GM18873 (cell line): ENCODE results near the gene U2AF1L4.

Experiments
- ATAC-seq: cut with Tn5 transposase; IDR thresholded peaks from one replicate; pipeline ENCODE4 v1.9.1; 2021; ENCODE audit warnings: mild to moderate bottlenecking, moderate library complexity, moderate number of reproducible peaks; ENCODE audit not compliant: unreplicated experiment, low FRiP score

Gene U2AF1L4

DNA sequence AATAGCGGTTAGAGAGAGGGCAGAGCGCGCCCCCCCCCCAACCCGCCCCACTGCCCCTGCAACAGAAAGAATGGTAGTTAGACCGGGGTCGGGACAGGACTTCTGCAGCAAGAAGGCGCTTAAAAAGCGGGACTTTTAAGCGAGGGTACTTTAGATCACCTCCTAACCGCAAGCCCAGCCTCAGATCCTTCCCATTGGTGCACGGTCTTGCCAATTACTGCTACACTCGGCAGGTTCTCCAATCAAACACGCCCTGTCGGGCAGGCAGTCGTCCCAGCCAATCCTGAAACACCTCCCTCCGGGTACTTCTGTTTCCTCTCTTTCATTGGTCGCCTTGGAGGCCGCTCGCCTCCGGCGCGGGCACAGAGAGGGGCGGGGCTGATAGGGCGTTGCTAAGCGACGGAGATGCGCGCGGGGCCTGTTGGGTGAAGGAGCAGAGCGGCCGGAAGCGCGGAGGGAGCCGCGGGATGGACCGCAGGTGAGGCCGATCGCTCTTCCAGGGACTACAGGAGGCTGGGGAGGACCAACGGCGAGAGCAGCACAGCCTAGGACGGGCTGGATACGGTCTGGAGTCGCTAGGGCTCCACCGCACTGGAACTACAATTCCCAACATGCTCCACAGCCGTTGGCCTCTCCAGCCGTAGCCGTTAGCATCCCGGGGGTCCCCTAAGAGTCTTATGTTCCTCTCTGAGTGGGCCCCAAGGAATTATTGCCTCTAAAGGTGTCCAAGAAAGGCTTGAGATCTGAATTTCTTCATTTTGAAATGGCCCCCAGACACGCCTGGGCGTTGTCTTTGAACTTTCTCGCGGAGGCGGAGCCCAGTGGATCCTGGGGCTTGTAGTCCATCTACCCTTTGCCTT lies 12.8 kb upstream of the U2AF1L4 start, which contains the start of gene PROSER3:
Gene PROSER3 (plus strand): TSS at position 428 of the 860 bp plus-strand sequence. CDS start 40 bp downstream, at position 468.
- ATAC-seq, result peak; percentile 97

DNA sequence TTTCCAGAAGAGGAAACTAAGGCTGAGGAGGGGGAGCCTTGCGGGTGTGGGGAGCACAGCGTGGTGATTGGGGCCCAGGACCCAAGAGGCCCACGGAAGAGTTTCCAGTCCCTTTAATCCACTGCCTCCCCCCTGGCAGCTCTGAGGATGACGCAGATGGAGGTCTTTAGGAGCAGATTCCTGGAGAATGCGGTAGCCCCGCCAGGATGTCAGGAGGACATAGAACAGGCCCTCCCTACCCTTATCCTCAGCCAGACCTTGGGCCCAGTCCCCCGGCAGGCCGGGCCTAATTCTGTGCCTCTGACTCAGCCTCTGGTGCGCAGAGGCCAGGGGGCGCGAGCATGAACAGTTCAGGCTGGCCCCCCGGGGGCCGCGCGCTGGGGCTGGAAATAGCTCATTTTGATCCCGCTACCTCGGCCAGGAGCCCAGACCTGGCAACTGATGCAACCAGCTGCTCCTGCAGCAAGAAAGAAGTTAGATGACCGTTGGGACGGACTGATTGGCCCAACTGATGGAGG lies 12.1 kb upstream of the U2AF1L4 start:
- ATAC-seq, result no peak

DNA sequence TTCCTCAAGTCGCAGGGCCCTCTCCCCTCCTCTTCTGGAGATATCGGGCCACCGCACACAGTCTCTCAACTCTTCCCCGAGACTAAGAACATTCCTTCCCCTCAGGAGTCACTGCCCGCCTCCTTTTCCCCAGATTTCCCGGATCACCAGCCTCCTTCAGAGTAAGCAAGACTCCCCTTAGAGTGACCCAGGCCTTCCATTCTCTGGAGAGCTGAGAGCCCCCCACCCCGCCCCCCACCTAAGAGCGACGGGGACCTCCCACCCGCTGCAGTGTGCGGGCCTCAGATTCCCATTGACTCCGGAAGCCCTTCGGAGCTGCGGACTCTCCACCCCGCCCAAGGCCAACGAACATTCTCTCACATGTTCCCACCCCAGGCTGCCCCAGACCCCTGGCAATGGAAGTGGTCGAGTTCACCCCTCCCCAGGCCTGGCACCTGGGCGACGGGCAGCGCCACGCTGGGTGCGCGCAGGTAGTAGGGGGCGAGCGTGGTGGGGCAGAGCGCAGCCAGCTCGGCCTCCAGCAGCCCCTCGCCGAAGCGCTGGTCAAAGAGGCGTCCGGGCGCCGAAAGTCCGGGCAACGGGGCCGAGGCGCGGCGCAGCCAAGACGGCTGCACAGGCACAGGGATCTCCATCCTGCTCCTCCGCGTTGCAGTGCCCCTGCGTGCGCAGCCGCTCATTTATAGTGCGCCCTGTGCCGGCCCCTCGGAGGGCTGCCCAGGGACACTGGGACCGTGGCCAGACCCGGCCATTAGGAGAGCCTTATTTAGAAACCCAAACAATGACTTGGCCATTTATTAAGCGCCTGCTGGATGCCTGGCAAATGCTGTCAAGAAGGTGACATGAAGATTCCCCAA lies 11.4 kb upstream of the U2AF1L4 start, which contains the start of gene HSPB6:
Gene HSPB6 (minus strand): TSS at position 653 of the 854 bp plus-strand sequence. CDS start 21 bp downstream, at position 632.
- ATAC-seq, result no peak

DNA sequence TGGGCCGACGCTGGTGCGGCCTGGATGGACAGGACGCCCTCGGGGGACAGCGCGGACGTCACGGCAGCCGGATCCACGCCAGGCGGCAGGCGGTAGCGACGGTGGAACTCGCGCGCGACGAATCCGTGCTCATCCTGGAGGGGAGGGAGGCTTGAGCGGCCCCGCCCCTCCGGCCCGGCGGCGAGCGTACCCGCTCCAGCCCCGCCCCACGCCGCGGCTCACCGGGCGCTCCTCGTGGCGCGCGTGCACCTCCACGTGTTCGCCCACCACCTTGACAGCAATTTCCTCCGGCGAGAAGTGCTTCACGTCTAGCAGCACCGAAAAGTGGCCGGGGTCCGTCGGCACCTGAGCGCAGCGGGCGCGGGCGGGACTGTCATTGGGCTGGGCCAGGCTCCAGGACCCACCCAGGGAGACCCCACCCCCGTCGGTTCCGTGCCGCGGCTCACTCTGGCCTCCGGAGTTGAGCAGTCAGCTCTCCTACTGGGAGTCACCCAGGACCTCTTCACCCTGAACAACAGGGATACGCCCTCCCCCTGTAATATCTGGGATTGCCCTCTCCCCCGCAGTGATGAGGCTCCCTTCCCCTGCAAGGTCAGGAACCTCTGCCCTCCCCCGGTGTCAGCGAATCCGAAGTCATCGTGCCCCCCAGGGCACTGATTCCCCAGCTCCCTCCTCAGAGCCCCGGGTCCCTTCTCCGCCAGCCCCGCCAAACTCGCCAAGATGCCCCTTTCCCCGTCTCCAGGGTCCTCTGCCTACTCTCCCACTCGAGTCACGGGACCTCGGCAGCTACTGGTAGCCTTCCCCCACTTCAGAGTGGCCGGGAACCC lies 10.5 kb upstream of the U2AF1L4 start:
- ATAC-seq, result no peak

DNA sequence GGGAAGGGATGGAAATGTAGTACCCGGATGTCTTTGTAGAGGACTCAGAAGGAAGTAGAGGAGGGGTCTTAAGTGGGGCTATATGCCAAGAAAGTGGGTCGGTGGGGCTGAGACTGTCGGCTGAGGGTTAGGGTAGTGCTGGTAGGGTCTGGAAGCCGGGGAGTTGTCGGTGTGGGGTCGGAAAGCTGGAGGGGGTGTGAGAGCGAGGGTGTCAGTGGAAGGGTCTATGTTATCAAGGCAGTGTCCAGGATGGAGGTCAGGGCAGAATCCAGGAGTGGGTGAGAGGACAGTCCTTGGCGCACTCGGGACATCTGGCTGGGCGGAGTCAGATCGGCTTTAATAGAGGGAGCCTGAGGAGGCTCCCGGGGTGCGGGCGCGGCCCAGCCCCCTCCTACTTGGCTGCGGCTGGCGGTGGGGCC lies 9.9 kb upstream of the U2AF1L4 start:
- ATAC-seq, result no peak

DNA sequence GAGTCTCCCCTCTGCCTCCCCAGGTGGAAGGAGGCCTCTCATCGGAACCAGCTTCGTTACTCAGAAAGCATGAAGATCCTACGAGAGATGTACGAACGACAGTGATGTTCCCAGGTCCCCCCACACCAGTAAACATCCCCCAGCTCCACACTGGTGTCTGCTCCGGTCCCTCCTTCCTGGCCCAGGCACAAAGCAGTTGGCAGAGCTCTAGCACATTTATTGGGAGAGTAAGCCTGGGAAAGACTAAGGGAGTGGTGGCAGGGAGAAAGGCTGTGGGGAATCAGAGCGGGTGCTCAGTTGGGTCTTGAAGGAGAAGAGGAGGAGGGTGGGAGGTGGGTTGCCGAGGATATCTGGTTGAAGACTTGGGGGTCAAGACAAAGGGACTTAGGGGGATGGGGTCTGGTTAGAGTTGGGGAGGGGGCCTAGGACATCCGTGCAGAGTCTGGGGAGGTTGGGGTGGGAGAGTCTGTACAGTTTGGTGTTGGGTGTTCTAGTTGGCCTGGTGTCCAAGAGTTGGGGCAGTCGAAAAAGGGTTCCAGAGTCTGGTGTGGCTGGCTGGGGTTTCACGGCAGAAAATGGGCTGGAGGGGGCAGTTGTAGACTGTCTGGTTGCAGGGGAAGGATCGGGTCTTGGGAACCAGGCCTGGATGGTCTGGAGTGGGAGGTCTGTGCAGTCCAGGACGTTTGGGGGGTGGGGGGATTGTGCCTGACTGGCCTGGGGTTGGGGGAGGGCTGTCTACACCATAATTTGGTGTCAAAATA lies 9.3 kb upstream of the U2AF1L4 start:
- ATAC-seq, result no peak

DNA sequence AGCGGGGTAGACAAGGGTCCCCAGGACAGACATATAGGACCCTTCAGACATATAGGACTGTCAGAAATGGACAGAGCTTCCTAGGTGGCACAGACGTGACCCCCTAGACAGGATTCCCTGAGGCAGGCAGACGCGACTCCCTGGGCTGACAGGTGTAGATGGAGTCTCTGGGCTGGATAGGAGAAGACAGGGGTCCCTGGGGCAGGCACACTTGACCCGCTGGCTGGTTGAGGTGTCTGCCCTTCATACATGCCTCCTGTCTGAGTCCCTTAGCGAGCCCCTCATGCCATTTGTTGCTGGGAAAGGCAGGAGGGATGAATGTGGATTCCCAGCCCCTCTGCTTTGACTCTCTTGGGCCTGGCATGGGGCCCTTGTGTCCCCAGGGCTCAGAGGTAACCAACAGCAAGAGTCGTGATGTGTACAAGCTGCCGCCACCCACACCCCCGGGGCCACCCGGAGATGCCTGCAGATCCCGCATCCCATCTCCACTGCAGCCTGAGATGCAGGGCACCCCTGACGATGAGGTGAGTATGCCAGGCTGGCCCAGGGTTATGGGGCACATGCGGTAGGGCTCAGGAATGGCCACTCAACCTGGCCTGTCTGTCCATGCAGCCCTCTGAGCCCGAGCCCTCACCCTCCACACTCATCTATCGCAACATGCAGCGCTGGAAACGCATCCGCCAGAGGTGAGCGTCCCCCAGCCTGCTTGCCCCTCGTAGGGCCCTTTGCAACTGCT lies 8.6 kb upstream of the U2AF1L4 start:
- no peak for ATAC-seq

DNA sequence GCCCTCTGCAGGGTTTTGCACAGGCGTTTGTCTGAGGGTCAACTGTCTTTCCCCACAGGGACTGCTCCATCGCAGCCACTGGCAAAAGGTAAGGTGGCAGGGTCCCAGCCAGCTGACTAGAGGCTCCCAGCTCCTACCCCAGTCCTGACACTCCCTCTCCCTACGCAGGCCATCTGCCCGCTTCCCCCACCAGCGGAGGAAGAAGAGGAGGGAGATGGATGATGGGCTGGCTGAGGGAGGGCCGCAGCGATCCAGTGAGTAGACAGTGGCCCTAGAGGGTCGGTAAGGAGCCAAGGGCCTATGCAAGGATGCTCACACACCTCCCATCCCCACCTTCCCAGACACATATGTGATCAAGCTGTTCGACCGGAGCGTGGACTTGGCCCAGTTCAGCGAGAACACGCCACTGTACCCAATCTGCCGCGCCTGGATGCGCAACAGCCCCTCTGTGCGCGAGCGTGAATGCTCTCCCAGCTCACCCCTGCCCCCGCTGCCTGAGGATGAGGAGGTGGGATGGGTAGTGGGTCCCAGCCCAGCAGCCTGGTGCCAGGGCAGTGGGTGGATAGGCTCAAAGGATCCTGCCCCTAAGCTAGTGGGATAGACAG lies 7.6 kb upstream of the U2AF1L4 start:
- ATAC-seq, result no peak

DNA sequence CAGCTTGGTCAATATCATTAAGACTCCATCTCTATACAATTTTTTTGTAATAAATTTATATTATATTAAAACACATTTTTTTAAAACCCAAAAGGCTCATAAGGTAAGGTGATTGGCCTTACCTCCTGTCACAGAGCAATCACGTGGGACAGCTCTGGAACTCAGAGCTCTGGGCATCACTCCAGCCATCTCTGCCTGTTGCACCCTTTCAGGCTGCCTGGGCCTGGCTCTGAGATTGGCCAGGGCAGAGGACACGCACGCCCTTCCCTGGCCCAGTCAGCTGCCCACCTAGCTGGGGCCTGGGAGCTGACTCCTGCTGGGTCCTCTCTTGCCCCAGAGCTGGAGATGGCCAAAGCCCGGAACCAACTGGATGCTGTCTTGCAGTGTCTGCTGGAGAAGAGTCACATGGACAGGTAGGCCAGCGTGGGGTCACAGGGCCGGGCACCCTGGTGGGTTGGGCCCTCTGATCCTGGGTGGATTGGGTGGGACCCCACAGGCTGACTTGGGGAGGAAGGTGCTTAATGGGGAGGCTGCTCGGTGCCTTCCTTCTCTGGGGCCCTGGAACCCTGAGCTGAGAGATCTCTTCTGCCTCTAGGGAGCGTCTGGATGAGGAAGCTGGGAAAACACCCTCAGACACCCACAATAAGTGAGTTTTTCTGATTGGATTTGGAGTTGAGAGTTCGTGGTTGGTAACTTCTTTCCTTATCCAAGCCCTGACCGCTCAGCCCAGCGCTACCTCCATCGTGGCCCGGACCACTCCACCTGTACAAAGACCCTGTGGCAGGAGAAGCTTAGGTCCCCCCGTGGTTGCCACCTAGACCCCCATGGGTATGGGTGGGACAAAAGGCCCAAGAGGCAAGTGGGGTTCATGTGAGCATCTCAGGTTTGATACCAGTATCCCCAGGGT lies 6.9 kb upstream of the U2AF1L4 start:
- ATAC-seq, result no peak

DNA sequence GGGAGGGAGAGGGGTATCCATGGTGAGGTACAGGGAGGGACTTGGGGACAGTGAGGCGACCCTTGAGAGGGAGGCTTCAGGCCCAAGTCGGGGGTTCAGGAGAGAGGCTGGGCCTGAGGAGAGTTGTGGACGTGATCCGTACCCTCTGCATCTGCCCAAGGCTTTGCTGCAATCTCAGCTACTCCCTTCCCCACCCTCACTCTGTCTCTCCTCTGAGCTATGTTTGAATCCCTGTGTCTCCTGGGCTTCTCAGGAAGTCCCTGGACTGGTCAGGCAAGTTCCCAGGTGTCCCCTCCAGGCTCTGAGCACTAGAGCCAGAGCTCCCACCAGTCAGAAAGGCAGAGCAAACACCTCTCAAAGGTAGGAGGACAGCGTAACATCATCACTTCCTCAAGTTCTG lies 4.9 kb upstream of the U2AF1L4 start:
- no peak for ATAC-seq

DNA sequence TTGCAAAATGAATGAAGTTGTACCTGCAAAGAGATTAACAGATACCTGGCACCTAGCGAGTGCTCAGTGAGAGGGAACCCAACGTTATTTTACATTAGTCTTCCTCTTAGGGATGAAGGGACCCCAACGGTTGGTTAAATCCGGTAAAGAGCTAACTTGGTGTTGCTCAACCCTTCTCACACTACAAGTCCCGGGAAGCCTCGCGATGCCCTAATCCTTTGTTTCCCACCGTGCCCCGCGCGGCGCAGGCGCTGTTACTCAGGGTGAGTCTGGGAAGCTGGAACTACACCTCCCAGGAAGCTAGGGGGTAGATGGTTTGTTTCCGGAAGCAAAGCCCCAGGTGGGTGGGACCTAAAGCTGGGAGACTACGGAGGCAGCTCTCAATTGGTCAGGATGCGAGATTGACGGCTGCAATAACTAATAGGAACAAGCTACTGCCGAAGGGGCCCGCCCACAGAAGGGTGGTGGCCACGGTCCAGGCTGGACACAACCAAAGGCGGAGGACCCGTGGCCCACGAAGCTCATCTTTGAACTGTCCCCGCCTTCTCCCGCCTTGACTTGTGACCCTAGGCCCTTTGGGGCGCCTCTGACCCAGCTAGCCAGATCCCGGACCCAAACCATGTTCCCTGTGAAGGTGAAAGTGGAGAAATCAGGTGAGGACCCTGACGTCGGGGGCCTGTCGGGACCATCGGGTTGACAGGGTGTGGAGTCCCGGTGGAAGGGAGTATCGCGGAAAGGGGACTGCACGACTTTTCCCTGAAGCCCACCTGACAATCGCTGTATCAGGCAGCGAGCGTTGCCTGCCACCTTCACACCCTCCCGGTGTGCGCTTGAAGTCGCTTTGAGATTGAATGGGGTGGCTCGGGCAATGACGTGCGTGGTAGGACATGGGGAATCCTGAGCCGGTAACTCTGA lies 3.1 kb upstream of the U2AF1L4 start, which contains the start of gene LIN37:
Gene LIN37 (plus strand): TSS at position 471 of the 915 bp plus-strand sequence. CDS start 149 bp downstream, at position 620.
- ATAC-seq, result peak; percentile 79

DNA sequence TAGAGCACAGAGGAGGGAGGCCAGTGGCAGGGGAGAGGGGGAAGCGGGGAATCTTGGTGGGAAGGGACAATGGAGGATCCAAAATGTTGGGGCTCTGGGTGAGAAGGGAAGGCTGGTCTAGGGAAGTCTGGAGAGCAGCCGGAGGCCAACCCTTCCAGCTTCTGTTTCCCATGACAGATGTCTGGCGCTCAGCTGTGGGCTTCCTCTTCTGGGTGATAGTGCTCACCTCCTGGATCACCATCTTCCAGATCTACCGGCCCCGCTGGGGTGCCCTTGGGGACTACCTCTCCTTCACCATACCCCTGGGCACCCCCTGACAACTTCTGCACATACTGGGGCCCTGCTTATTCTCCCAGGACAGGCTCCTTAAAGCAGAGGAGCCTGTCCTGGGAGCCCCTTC lies 1.3 kb upstream of the U2AF1L4 start:
- ATAC-seq, result no peak

DNA sequence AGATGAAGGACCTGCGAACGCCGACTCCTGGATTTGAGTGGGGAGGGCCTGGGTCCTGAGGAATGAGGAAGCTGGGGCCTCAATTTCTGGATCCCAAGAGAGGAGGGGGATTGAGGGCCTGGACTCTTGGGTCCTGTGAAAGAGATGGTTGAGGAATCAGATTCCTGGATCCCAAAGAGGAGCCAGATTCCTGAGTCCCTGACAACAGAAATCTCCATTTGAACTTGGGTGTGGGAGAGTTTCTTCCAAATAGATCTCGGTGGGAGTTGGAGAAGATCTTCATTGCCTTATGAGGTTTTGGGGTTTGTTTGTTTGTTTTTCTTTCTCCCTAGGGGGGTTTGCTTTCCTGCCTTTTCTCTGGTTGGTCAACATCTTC lies 857 bp upstream of the U2AF1L4 start:
- ATAC-seq, result no peak

DNA sequence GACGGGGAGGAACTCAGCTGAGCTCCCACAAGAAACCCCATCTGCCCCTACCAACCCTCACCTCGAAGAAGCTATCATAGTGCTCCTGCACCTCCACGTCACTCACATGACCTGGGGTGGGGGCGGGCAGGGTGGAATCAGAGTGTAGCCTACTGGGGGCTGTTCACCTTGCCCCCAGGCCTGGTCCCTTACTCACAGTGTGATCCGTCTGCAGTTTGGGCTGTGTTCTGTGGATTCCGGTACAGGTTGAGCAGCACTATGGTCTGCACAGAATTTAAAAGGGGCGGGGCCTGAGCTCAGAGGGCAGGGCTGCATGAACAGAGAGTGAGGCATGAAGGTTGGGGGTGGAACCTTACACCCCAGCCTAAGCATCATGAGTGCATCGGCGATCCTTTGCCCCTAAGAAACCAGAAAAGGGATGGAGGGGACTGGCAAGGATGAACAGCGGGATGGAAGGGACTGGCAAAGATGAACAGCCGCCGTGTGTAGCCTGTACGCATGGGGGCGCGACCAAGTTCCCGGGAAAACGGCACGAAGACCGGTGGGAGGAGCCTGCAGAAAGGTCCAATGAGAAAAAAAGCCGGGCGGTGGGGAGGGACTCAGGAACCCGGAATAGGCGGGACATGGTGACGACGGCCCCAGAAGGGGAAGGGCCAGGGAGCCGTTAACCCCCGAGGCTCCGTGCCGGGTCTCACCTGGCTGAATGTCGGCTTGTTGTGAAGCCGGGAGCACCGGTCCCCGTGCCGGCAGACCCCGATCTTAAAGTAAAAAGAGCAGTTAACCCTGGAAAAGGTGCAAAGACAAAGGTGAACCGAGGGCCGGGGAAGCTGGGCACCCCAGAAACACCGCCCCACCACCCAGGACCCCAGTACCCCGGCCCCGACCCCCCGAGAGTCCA lies 539 bp downstream of the U2AF1L4 start:
- ATAC-seq, result no peak
